Activated CD4-positive, alpha-beta T cell treated with anti-CD3 and anti-CD28 coated beads for 1 hour (primary cell): ENCODE data around the gene MRRF.
"Not testable (repeated sequence)": the region's sequence is repeated elsewhere in the genome, so short reads cannot be mapped to it uniquely, and the experiment has no call there.

Source experiments
- DNase-seq: peaks from one replicate; pipeline ENCODE4 v3.0.0-alpha.2; 2020

The MRRF gene

DNA sequence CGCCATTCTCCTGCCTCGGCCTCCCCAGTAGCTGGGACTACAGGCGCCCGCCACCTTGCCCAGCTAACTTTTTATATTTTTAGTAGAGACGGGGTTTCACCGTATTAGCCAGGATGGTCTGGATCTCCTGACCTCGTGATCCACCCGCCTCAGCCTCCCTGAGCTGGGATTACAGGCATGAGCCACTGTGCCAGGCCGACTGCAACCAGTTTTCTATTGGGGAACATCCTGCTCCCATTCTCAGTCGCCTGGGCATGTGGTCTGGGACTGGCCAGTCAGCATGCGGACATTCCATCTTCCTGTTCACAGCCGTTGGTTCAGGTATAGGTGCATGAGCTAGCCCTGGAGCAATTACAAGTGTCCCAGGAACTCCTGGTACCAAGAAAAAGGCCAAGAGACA lies 98.4 kb downstream of the MRRF start:
- DNase-seq, result not testable (repeated sequence)

DNA sequence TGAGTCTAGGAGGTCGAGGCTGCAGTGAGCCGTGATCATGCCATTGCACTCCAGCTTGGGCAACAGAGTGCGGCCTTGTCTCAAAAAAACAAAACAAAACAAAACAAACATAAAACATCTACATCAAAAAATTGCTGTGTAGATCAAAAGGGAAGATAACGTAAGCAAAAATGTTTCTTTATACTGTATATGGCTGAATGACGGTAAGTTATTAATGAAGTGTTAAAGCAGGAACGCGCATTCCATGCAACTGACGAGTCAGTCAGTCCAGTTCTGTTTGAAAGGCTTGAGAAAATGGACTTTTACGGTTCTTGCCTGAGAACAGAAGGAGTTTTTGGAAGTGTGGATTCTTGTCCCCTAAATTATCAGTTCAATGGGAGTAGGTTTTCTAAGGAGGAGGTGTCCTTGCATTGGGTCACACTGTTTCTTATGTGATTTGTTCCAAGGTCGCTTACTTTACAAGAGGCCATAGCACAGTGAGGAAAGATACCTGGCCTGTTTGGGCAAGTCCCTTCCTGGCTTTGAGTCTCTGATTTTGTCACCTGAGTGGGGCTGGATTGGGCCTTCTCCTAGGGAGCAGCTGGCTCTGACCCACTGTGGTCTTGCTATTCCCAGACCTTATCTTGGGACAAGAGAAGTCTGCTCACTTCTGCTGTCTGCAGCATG lies 99.6 kb downstream of the MRRF start:
- DNase-seq, result no peak

DNA sequence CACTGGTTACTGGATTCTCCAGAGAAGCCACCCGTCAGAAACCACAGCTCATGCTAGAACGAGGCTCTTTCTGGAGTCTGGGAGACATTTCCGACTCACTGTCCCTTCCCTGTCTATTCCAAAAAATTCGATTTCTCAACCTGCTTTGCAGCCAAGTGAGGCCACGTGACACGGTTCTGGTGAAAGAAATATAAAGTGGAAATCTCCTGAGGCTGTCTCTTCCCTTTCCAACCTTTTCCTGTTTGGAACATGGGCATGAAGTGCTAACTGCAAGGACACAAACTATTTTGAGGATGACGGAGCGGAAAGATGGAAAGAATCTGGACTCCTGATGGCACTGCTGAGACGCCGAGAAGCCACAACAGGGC lies 100.1 kb downstream of the MRRF start:
- no peak for DNase-seq

DNA sequence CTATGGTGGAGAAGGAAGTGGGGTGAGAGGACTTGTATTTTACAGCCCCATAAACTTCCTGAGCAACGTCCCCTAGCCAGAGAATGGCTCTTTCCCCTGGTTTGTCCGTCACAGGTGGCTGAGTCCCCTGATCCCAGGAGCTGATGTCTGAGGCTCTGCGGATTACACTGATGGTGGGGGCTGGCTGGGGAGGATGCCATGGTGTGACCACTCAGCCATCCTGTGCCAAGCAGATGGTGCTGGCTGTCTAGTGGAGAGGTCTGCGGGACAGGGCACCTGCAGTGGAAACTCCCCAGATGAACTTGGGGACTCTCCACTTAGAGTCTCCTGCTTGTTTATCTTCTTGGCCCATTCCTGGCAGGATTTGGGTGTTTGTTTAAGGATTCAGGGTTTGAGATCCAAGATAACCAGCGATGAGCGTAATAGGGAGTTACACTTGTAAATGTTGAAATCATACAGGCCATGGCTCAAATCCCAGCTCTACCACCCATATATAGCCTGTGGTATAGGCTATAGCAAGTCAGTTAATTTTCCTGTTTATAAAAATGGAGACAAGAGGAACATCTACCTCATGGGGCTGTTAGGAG lies 101.5 kb downstream of the MRRF start:
- DNase-seq, result no peak

DNA sequence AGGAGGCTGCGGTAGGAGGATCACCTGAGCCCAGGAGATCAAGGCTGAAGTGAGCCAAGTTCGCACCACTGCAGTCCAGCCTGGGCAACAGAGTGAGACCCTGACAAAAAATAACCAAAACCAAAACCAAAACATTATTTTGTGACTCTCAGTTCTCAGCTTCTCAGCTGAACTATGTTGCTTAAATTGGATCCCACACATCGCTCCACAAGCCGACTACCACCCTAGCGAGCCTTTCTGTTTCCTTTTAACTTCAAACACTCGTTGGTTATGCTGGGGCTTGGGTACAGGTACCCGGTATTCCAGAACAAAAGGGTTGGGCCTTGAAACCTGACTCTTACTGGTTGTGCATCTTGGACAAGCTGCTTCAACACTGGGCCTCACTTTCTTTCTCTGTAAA lies 102.4 kb downstream of the MRRF start:
- DNase-seq, result no peak

DNA sequence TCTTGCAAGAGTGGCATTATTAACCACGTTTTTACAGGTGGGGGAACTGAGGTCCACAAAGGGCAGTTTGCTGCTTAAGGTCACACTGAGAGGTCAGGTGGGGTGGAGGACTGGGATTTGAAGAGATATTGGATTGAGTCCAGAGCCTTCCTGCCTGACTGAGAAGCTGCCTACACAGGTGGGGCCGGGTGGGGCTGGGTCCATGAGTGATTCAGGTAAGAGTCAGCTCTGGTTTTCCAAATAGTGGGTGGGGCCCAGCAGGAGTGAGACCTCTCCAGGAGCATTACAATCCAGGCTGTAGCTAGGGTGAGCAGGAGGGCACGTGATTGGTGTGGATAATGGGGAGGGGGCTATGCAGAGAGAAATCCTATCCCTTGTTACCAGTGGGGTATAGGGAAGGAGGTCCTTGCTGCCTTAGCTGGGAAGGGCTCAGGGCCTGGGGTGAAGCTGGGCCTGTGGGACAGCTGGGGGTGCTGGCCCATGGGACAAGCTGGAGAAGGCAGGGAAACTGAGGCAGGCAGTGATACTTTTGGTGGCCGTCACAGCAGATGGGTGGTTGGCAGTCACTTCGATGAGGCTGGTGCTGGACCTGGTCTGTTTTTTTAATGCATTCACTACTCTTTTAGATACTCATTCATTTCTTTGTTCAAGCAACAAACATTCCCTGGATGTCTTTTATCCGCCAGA lies 103.2 kb downstream of the MRRF start:
- no peak for DNase-seq

DNA sequence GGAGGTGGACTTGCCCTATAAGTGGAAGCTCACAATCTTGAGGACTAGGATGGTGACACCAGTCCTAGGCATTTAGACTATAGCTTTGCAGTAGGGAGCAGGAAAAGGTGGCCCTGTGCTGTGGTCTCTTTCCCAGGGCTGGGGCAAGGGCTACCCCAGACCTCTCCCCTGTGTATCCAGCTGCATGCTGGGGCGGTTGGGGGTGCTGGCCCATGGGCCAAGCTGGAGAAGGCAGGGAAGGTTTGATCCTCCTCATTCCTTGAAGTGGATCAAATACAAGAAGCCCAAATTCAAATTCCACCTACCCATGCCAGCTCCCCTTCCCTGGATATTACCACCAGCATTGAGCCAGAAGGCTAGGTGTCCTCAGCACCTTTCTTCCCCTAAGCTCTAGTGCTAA lies 104.0 kb downstream of the MRRF start:
- DNase-seq, result no peak

DNA sequence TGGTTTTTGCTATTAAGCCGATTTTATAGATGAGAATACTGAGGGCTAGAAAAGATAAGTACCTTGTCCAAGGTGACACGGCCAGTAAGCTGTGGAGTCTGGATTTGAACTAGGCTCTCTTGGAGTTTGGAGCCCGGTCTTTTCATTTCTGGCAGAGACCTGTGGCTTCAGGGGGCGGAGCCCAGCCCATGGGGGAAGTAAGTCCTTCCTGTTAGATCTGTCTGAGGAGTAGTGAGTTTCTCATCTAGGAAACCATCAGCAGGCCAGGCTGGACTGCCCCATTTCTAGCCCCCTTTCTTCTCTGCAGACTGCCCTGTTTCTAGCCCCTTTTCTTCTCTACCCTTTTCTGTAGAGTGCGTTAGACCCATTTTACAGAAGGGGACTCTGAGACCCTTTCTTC lies 105.6 kb downstream of the MRRF start:
- no peak for DNase-seq

DNA sequence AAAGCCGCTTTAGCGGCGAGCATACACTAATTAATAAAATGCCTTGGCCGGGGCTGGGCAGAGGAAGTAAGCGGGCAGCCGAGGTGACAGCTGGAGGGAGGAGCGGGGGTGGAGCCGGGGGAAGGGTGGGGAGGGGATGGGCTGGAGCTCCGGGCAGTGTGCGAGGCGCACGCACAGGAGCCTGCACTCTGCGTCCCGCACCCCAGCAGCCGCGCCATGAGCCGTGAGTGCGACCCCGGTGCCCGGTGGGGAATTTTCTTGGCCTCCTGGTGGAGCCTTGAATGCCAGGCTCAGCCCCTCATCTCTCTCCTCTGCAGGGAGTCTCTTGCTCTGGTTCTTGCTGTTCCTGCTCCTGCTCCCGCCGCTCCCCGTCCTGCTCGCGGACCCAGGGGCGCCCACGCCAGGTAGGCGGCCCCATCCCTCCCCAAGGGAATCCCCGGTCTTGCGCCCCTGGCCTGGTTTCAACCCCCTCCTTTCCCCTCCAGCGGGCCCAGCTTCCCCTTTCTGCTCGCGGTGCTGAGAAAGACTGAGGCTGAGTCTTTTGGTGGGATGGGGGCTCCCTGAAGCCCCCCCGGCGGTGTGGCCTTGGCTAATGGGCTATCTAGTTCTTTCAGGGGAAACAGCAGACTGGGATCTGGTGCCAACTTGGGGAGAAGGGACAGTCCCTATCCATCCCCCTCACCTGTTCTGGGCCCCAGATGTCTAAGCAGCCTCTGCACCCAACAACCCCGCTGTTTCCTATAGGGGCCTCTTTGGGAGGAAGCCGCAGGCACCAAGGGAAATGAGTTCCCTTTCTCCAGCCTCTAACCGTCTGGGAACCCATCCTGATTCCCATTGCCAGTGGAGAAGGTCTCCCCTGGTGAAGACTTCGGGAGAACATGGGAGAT lies 106.4 kb downstream of the MRRF start, which contains the start of gene PTGS1:
Gene PTGS1 (plus strand): TSS at position 156 of the 887 bp plus-strand sequence. CDS start 61 bp downstream, at position 217.
- DNase-seq, result no peak

DNA sequence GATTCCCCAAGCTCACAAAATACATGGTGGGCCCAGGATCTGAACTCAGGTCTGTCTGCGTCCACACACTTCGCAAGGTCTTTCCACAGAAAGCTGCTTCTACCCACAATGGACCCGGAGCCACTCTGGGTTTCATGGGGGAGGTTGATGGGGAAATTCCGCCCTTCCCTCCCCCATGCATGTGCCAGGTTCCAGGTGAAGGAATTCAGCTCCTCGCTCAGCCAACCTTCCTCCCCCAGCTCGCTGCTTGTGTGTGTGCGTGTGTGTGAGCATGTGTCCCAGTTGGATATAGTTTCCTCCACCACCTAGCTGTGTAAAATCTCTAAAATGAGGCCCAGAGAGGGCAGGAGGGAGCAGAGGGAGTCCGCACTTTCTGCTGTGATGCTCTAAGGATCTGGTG lies 107.2 kb downstream of the MRRF start:
- no peak for DNase-seq

DNA sequence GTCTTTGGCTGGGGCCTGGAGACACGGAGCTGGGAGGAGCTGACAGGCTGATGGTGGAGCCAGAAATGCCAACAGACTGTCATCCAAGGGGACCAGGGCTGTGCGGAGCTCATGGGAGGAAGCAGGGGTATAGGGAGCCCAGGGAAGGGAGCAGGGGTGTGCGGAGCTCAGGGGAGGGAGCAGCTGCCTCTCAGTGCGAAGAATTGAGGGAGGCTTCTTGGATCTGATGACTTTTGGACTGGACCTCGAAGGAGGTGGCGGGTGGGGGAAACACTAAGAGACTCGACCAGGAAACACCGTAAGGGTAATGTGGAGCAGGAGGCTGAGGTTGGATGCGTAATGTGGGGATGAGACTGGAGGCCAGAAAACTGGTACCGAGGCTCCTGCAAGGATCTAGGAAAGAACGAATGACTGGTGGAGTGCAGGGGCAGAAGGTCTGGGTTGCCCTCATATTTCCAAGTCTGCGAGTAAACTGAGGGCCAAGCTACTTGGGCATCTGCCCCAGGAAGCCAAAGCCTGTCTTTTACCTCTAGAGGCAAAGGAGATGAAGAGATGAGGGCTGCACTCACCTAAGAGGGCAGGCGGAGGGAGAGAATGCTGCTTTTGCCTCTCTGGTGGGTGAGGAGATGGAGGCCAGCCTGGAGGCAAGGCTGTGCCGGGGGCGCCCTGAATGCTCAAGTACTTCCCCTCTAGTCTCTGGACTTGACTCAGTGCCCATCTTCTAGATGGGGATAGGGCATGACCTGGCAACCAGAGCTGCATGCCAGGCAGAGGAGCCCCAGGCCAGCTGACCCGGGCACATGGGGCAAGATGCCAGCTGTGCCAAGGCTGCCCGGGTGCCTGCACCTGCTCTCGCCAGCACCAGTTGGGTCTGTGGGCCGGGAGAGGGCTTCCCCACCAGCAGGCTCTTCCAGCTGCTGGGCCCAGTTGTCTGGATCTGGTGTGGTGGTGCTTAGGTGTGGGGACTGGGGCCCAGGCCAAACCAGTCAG lies 108.5 kb downstream of the MRRF start:
- DNase-seq, result no peak

DNA sequence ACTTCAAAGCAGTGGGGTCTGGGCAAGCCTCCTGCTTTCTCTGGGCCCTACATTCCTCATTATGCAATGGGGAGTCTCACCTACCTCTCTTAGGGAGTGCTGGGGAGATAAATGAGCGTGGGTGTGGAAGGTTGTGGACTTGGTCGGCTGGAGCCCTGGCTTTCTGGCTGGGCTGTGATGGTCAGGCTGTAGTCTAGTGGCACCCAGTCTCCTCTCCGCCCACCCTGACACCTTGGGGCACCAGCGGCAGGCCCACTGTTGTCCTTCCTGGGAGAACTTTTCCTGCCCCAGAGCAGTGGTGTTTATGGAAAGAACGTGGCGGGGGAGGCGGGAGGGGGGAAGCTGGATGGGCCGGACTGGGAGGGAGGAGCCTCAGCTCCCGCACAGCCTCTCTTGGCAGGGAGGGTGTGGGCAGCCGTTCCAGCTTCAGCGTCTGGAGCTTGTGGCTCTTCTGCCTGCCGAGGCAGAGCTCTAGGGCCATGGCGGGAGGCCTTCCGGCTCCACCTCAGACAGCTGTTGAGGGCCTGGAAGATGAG lies 110.3 kb downstream of the MRRF start:
- DNase-seq, result no peak

DNA sequence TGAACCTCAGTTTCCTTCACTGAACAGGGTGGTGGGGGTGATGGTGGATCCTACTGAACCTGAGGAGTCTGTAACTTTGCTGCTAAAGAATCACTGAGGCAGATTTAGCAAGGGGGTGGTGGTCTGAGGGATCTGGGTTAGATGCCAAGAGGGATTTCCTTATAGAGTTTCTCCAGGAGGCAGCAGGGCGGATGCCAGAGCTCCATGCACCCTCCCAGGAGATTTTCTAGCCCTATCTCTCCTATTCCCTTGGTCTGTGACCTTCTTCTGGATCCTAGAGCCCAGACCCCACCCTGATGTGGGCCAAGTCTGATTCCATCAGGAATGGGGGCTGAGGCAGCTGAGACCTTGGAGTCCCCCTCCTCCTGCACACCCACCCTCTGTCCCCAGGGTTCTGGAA lies 112.1 kb downstream of the MRRF start:
- no peak for DNase-seq

DNA sequence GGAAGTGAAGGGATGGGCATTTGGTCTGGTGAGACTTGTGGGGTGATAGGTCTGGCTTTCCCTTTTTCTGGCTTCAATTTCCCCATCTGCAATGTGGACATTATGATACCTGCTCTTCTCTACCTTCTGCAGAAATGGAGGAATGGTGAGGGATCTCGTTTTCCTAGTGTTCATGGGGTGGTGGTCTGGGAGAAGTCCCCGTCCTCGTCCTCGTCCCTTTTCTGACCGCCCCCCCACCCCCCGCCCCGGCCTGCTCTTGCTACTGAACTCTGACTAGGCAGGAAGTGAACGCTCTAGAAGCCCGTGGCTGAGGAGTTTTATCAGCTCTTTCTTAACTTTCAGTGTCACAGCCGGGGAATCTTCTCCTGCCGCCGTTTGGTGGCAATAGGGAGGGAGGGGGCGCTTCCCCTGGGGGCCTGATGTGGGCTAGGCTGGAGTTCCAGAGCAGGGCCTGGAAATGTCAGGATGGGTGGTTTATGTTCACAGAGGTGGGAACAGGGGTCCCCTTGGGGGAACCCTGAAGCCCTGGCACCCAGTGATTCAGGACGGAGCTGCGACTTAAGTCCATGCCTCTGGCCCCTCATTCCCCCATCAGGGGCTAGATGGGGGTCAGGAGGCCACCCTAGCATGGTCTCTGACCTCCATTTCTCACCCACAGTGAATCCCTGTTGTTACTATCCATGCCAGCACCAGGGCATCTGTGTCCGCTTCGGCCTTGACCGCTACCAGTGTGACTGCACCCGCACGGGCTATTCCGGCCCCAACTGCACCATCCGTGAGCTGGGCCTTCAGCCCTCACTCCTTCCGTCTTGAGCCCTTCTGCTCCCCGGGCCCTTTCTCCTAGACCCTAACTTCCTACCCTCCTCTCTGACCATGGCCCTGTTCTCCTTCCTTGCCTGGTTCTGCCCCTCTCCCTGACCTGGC lies 112.8 kb downstream of the MRRF start:
- DNase-seq, result no peak

DNA sequence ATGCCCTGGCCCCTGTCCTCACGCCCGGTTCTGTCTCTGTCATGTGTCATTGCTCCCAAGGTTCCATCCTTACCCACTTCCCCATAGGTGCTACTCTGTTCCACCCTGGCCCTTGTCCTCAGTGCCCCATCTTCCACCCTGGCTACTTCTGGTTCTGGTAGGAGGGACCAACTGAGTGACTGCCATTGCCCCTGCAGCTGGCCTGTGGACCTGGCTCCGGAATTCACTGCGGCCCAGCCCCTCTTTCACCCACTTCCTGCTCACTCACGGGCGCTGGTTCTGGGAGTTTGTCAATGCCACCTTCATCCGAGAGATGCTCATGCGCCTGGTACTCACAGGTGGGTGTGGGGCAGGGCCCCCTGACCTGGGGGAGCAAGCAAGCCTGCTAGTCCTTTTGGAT lies 113.6 kb downstream of the MRRF start:
- DNase-seq, result no peak

DNA sequence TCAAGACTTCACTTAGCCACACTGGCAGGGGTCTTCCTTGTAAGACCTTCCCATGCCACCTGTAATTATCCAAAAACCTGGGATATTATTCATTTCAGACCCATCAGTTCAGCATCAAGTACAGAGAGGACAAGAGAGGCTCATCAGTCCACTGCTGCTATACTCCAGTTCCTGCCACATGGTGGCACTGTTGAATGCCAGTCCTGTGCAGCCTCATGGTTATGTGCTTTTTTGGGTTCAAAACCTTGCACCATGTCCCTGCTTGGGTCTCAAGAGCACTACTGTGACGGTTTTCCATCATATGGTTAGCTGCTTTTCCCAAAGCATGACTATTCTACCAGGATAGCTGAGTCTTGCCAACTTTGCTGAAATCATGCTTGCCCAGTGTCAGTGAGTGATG lies 114.7 kb downstream of the MRRF start:
- DNase-seq, result no peak

DNA sequence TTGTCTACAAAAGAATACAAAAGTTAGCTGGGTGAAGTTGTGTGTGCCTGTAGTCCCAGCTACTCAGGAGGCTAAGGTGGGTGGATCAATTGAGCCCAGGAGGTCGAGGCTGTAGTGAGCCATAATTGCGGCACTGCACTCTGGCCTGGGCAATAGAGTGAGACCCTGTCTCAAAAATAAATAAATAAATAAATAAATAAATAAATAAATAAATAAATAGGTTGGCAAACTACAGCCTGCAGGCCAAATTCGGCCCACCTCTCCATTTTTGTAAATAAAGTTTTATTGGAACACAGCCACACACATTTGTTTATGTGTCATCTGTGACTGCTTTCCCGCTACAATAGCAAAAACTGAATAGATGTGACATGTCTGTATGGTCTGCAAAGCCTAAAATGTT lies 115.6 kb downstream of the MRRF start:
- DNase-seq, result no peak
